Neural cell (in vitro differentiated cells): ENCODE data around the gene LRIF1. TPM values are rescaled to one million over a fixed set of nuclear protein-coding genes. Genes with fewer than 3 reads are reported as not detected.

ENCODE experiments used
- H2AFZ ChIP-seq: fragments of 200-600, 300-800 bp; sonication (generic), shearing (Covaris generic); 2 replicates; pipeline ENCODE4 v1.6.0; 2014; ENCODE audit warnings: low read depth, mild to moderate bottlenecking, antibody characterized with exemption, low read length, moderate library complexity
- H3F3A ChIP-seq: fragments of 200-600 bp; shearing (Covaris generic); 2 replicates; pipeline ENCODE4 v1.6.1; 2016; ENCODE audit warnings: mild to moderate bottlenecking, moderate library complexity, mixed read lengths, antibody characterized with exemption, low read length; ENCODE audit not compliant: insufficient read depth, poor library complexity, severe bottlenecking
- H3K27ac ChIP-seq: fragments of 200-600, 300-800 bp; sonication (generic), shearing (Covaris generic); 2 replicates; pipeline ENCODE4 v1.5.1; 2014; ENCODE audit warnings: mild to moderate bottlenecking, low read length, moderate library complexity
- H3K27me3 ChIP-seq: fragments of 300-800, 200-600 bp; sonication (generic), shearing (Covaris generic); 2 replicates; pipeline ENCODE4 v1.6.0; 2014; ENCODE audit warnings: mild to moderate bottlenecking, low read depth, low read length, moderate library complexity; ENCODE audit not compliant: insufficient read depth
- H3K36me3 ChIP-seq: fragments of 300-800, 200-600 bp; sonication (generic), shearing (Covaris generic); 2 replicates; pipeline ENCODE4 v1.5.1; 2014; ENCODE audit warnings: mild to moderate bottlenecking, antibody characterized with exemption, low read length, moderate library complexity; ENCODE audit not compliant: insufficient read depth
- H3K4me2 ChIP-seq: fragments of 300-800, 200-600 bp; sonication (generic), shearing (Covaris generic); 2 replicates; pipeline ENCODE4 v1.6.0; 2014; ENCODE audit warnings: mild to moderate bottlenecking, low read length
- H3K4me3 ChIP-seq: fragments of 300-800, 200-600 bp; sonication (generic), shearing (Covaris generic); 2 replicates; pipeline ENCODE4 v1.5.1; 2014; ENCODE audit warnings: mild to moderate bottlenecking, low read length, moderate library complexity
- H3K79me2 ChIP-seq: fragments of 200-600 bp; shearing (Covaris generic); replicated peaks from 2 replicates; pipeline ENCODE4 v1.6.0; 2014; ENCODE audit warnings: mild to moderate bottlenecking, low read length, moderate library complexity; ENCODE audit not compliant: insufficient read depth
- H3K9ac ChIP-seq: fragments of 300-800, 200-600 bp; sonication (generic), shearing (Covaris generic); 2 replicates; pipeline ENCODE4 v1.6.1; 2016; ENCODE audit warnings: mild to moderate bottlenecking, low read length, mixed read lengths
- H3K9me2 ChIP-seq: fragments of 200-600 bp; shearing (Covaris generic); 2 replicates; pipeline ENCODE4 v1.6.1; 2016; ENCODE audit warnings: mild to moderate bottlenecking, low read length, mixed read lengths; ENCODE audit not compliant: insufficient read depth
- H3K9me3 ChIP-seq: fragments of 200-600, 300-800 bp; sonication (generic), shearing (Covaris generic); 2 replicates; pipeline ENCODE4 v1.6.1; 2016; ENCODE audit warnings: mild to moderate bottlenecking, mixed run types, low read length, moderate library complexity, mixed read lengths
- H4K20me1 ChIP-seq: fragments of 200-600 bp; shearing (Covaris generic); 2 replicates; pipeline ENCODE4 v1.6.1; 2016; ENCODE audit warnings: mild to moderate bottlenecking, mixed run types; ENCODE audit not compliant: insufficient read depth
- EP300 ChIP-seq: fragments of 450-650 bp; conservative IDR thresholded peaks from 2 replicates; pipeline ENCODE4 v1.6.1; 2014; ENCODE audit warnings: antibody characterized with exemption, mild to moderate bottlenecking, moderate library complexity; ENCODE audit not compliant: poor library complexity, severe bottlenecking
- EZH2 ChIP-seq: fragments of 200-600, 300-800 bp; shearing (Covaris generic), sonication (generic); IDR thresholded peaks from 2 replicates; pipeline ENCODE4 v1.6.1; 2014; ENCODE audit warnings: antibody characterized with exemption, low read length, borderline replicate concordance, mild to moderate bottlenecking; ENCODE audit not compliant: insufficient read depth, poor library complexity, severe bottlenecking
- MXI1 ChIP-seq: fragments of 450-650 bp; conservative IDR thresholded peaks from 2 replicates; pipeline ENCODE4 v1.6.1; 2014; ENCODE audit warnings: antibody characterized with exemption, mild to moderate bottlenecking; ENCODE audit not compliant: poor library complexity, severe bottlenecking
- POLR2AphosphoS5 ChIP-seq: IDR thresholded peaks from 2 replicates; pipeline ENCODE4 v1.6.1; 2012
- RAD21 ChIP-seq: fragments of 450-650 bp; conservative IDR thresholded peaks from 2 replicates; pipeline ENCODE4 v1.6.1; 2014; ENCODE audit warnings: antibody characterized with exemption, mild to moderate bottlenecking, moderate library complexity
- SMC3 ChIP-seq: fragments of 450-650 bp; conservative IDR thresholded peaks from 2 replicates; pipeline ENCODE4 v1.6.1; 2014; ENCODE audit warnings: antibody characterized with exemption, mild to moderate bottlenecking, moderate library complexity; ENCODE audit not compliant: poor library complexity
- TAF1 ChIP-seq: IDR thresholded peaks from 2 replicates; pipeline ENCODE4 v1.6.1; 2012; ENCODE audit warnings: low read depth
- polyA plus RNA-seq: library from polyadenylated mRNA; depleted of rRNA; stranded (reverse); fragments of >200 nt; gene quantifications from 2 replicates; pipeline ENCODE4 v1.2.3, GENCODE V29; 2014
- TF ChIP-seq, protein P1 (sequence below): IDR thresholded peaks from 2 replicates; pipeline ENCODE4 v1.6.1; 2012; ENCODE audit warnings: borderline replicate concordance
- TF ChIP-seq, protein P2 (sequence below): fragments of 450-650 bp; IDR thresholded peaks from 2 replicates; pipeline ENCODE4 v1.5.1; 2014; ENCODE audit warnings: antibody characterized with exemption, mild to moderate bottlenecking, moderate library complexity; ENCODE audit not compliant: poor library complexity, severe bottlenecking

Gene LRIF1
- polyA plus RNA-seq, 1 donor from 2014 or later: 26.8 TPM

GRCh38 chr1:110916669-110917306 is 46.9 kb downstream of the LRIF1 start:
- H3K9ac ChIP-seq: no peak overlapping the region
- H4K20me1 ChIP-seq: no peaks in the 10 kb centered on the region
- no peak overlapping the region for H2AFZ ChIP-seq
- no peaks in the 10 kb centered on the region for H3K36me3 ChIP-seq
- no peaks in the 10 kb centered on the region for H3K79me2 ChIP-seq
- H3K4me2 ChIP-seq: no peak overlapping the region
- no peak overlapping the region for H3K4me3 ChIP-seq
- no peaks in the 10 kb centered on the region for H3F3A ChIP-seq
- H3K27me3 ChIP-seq: no peaks in the 10 kb centered on the region
- no peak overlapping the region for H3K27ac ChIP-seq
- no peaks in the 10 kb centered on the region for H3K9me2 ChIP-seq
- H3K9me3 ChIP-seq: no peaks in the 10 kb centered on the region
- TF ChIP-seq SMC3: no peak
- no peak for TF ChIP-seq MXI1
- no peak for TF ChIP-seq POLR2AphosphoS5
- TF ChIP-seq, protein P1, sequence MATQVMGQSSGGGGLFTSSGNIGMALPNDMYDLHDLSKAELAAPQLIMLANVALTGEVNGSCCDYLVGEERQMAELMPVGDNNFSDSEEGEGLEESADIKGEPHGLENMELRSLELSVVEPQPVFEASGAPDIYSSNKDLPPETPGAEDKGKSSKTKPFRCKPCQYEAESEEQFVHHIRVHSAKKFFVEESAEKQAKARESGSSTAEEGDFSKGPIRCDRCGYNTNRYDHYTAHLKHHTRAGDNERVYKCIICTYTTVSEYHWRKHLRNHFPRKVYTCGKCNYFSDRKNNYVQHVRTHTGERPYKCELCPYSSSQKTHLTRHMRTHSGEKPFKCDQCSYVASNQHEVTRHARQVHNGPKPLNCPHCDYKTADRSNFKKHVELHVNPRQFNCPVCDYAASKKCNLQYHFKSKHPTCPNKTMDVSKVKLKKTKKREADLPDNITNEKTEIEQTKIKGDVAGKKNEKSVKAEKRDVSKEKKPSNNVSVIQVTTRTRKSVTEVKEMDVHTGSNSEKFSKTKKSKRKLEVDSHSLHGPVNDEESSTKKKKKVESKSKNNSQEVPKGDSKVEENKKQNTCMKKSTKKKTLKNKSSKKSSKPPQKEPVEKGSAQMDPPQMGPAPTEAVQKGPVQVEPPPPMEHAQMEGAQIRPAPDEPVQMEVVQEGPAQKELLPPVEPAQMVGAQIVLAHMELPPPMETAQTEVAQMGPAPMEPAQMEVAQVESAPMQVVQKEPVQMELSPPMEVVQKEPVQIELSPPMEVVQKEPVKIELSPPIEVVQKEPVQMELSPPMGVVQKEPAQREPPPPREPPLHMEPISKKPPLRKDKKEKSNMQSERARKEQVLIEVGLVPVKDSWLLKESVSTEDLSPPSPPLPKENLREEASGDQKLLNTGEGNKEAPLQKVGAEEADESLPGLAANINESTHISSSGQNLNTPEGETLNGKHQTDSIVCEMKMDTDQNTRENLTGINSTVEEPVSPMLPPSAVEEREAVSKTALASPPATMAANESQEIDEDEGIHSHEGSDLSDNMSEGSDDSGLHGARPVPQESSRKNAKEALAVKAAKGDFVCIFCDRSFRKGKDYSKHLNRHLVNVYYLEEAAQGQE: no peak
- TF ChIP-seq RAD21: no peak
- TF ChIP-seq EP300: no peak
- TF ChIP-seq, protein P2, sequence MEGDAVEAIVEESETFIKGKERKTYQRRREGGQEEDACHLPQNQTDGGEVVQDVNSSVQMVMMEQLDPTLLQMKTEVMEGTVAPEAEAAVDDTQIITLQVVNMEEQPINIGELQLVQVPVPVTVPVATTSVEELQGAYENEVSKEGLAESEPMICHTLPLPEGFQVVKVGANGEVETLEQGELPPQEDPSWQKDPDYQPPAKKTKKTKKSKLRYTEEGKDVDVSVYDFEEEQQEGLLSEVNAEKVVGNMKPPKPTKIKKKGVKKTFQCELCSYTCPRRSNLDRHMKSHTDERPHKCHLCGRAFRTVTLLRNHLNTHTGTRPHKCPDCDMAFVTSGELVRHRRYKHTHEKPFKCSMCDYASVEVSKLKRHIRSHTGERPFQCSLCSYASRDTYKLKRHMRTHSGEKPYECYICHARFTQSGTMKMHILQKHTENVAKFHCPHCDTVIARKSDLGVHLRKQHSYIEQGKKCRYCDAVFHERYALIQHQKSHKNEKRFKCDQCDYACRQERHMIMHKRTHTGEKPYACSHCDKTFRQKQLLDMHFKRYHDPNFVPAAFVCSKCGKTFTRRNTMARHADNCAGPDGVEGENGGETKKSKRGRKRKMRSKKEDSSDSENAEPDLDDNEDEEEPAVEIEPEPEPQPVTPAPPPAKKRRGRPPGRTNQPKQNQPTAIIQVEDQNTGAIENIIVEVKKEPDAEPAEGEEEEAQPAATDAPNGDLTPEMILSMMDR: no peak
- TF ChIP-seq TAF1: no peak
- no peak for TF ChIP-seq EZH2

GRCh38 chr1:110916274-110916668 is 47.5 kb downstream of the LRIF1 start:
- H3K4me3 ChIP-seq: no peak overlapping the region
- no peak overlapping the region for H3K27ac ChIP-seq
- H2AFZ ChIP-seq: no peak overlapping the region
- H4K20me1 ChIP-seq: no peaks in the 10 kb centered on the region
- H3K27me3 ChIP-seq: no peaks in the 10 kb centered on the region
- TF ChIP-seq EP300: no peak
- no peak for TF ChIP-seq RAD21
- TF ChIP-seq EZH2: no peak
- TF ChIP-seq, protein P1: no peak
- TF ChIP-seq SMC3: no peak
- TF ChIP-seq TAF1: no peak
- TF ChIP-seq POLR2AphosphoS5: no peak
- TF ChIP-seq, protein P2: no peak
- no peak for TF ChIP-seq MXI1
- H3K36me3 ChIP-seq: no peaks in the 10 kb centered on the region
- no peaks in the 10 kb centered on the region for H3F3A ChIP-seq
- H3K9ac ChIP-seq: no peak overlapping the region
- no peak overlapping the region for H3K4me2 ChIP-seq
- no peaks in the 10 kb centered on the region for H3K79me2 ChIP-seq
- H3K9me3 ChIP-seq: no peaks in the 10 kb centered on the region
- H3K9me2 ChIP-seq: no peaks in the 10 kb centered on the region
